HG03439 (cell line): ENCODE measurements around the gene NUP107.

Source experiments
- ATAC-seq: cut with Tn5 transposase; IDR thresholded peaks from one replicate; pipeline ENCODE4 v1.9.1; 2021; ENCODE audit warnings: mild to moderate bottlenecking, moderate library complexity; ENCODE audit not compliant: unreplicated experiment

NUP107 gene

GRCh38 chr12:68794653-68795251, 108.0 kb downstream of the NUP107 start:
- no peak for ATAC-seq
